ENCODE data around the gene GPR89B.
A peak's percentile ranks its signal among the peaks of the same experiment; 100 is the strongest.
"Not testable (repeated sequence)": the region's sequence is repeated elsewhere in the genome, so short reads cannot be mapped to it uniquely, and the experiment has no call there.

GPR89B gene

GRCh38 chr1:147931137-147931536 lies 2.9 kb downstream of the GPR89B start:
- not testable (repeated sequence) for DNase-seq

GRCh38 chr1:147935296-147935695 lies 7.1 kb downstream of the GPR89B start:
- not testable (repeated sequence) for DNase-seq

- DNase-seq, result not testable (repeated sequence)
These were observed 12.2 kb downstream of the GPR89B start for GRCh38 chr1:147940456-147940855.

GRCh38 chr1:147942563-147942962 lies 14.3 kb downstream of the GPR89B start:
- DNase-seq, result not testable (repeated sequence)

GRCh38 chr1:147949517-147949916 lies 21.3 kb downstream of the GPR89B start:
- not testable (repeated sequence) for DNase-seq

- not testable (repeated sequence) for DNase-seq
These were observed 30.7 kb downstream of the GPR89B start for GRCh38 chr1:147958906-147959305.

- not testable (repeated sequence) for DNase-seq
These were observed 31.5 kb downstream of the GPR89B start for GRCh38 chr1:147959680-147960079.

GRCh38 chr1:147964575-147964974 lies 36.4 kb downstream of the GPR89B start:
- not testable (repeated sequence) for DNase-seq

- DNase-seq, result not testable (repeated sequence)
These were observed 38.4 kb downstream of the GPR89B start for GRCh38 chr1:147966657-147967056.

- DNase-seq, result not testable (repeated sequence)
These were observed 50.9 kb downstream of the GPR89B start for GRCh38 chr1:147978896-147979651.

- not testable (repeated sequence) for DNase-seq
These were observed 57.2 kb downstream of the GPR89B start for GRCh38 chr1:147985374-147985773.

GRCh38 chr1:147987893-147988292 lies 59.7 kb downstream of the GPR89B start:
- not testable (repeated sequence) for DNase-seq

- not testable (repeated sequence) for DNase-seq
These were observed 64.7 kb downstream of the GPR89B start for GRCh38 chr1:147992916-147993315.

GRCh38 chr1:147993400-147993799 lies 65.2 kb downstream of the GPR89B start:
- DNase-seq, result not testable (repeated sequence)

GRCh38 chr1:147993825-147994615 lies 65.8 kb downstream of the GPR89B start:
- DNase-seq, result not testable (repeated sequence)

- DNase-seq, result not testable (repeated sequence)
These were observed 67.9 kb downstream of the GPR89B start for GRCh38 chr1:147996088-147996487.

GRCh38 chr1:148007724-148008123 lies 79.5 kb downstream of the GPR89B start:
- DNase-seq, result not testable (repeated sequence)

- DNase-seq, result no peak
These were observed 82.3 kb downstream of the GPR89B start for GRCh38 chr1:148010527-148010926.

GRCh38 chr1:148013177-148014144 lies 85.2 kb downstream of the GPR89B start:
- DNase-seq, result peak; percentile 45

GRCh38 chr1:148014289-148015200 lies 86.3 kb downstream of the GPR89B start:
- peak; percentile 46 for DNase-seq

- not testable (repeated sequence) for DNase-seq
These were observed 96.7 kb downstream of the GPR89B start for GRCh38 chr1:148024918-148025317.
